ENCODE results near the gene VLDLR. TPM values are rescaled to one million over a fixed set of nuclear protein-coding genes. Genes with fewer than 3 reads are reported as not detected.

VLDLR gene
- total and polyA plus RNA-seq, 7 experiments from 2014 or later, result 0.07 to 8.1 TPM; not detected in 5

DNA sequence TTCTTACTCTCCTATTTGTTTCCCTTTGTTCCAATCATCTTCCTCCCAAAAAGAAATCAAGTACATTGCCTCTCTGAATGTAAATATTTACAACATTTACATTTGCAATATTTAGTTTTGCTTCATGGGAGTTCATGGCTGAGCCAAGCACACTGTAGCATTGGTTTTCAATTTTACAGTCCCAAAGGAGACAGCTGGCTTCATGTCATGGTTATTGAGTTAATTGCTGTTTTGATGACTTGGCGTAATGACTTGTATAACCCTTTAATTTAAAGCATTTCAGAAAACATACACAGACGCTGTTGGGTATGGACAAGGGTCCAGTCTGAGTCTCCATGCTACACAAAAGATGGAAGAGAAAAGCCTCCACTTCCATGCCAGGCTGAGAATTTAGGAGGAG is 25.6 kb upstream of the VLDLR start:
- no peaks in the 10 kb centered on the region for H3K4me1 Mint-ChIP-seq
- Histone ChIP-seq H3K27ac (ENCODE audit: low read depth, low read length) (no peak overlapping the region), H3K9me3 (ENCODE audit: control insufficient read depth in 2 of 3, low read length in 3 of 3) (peaks cover 0 to 15% (median 0%) of the 10 kb centered on the region in 3 experiments), H3K27me3 (ENCODE audit: control insufficient read depth in 2 of 2, insufficient read depth in 2 of 2, low read length in 2 of 2) (no peaks in the 10 kb centered on the region), H3K4me1 (ENCODE audit: control insufficient read depth in 2 of 2, insufficient read depth in 2 of 2, low read length in 2 of 2) (no peaks in the 10 kb centered on the region), H3K36me3 (ENCODE audit: control insufficient read depth in 2 of 3, insufficient read depth in 3 of 3, low read length in 3 of 3) (no peaks in the 10 kb centered on the region), H3K4me3 (ENCODE audit: low read length) (no peak overlapping the region)
- ChIA-PET CTCF (no interaction called here), POLR2A (no interaction called here)
- no peak overlapping the region for H3K27ac Mint-ChIP-seq
- intact Hi-C loops (cut with micrococcal nuclease), result no loop called here
- ATAC-seq (no peak), DNase-seq (no peak)
- peaks cover 11 to 38% (median 33%) of the 10 kb centered on the region in 5 donors for H3K27me3 Mint-ChIP-seq
- H3K4me3 Mint-ChIP-seq, result no peak overlapping the region
- H3K9me3 Mint-ChIP-seq, result peaks cover 2 to 23% (median 15%) of the 10 kb centered on the region in 11 donors
- H3K36me3 Mint-ChIP-seq, result peaks cover 0 to 8% (median 0%) of the 10 kb centered on the region in 5 donors

GRCh38 chr9:2597483-2597882 is 24.1 kb upstream of the VLDLR start:
- intact Hi-C loops (cut with micrococcal nuclease), result no loop called here
- H3K36me3 Mint-ChIP-seq, result no peaks in the 10 kb centered on the region
- ATAC-seq (no peak), DNase-seq (no peak)
- H3K27me3 Mint-ChIP-seq, result peaks cover 15 to 46% (median 37%) of the 10 kb centered on the region in 5 donors
- no peak overlapping the region for H3K4me3 ChIP-seq (ENCODE audit: low read length)
- no peak overlapping the region for H3K27ac Mint-ChIP-seq
- POLR2A ChIA-PET, result no interaction called here
- no peaks in the 10 kb centered on the region for H3K4me1 Mint-ChIP-seq
- H3K9me3 ChIP-seq (ENCODE audit: control insufficient read depth in 2 of 3, low read length in 3 of 3), result no peaks in the 10 kb centered on the region
- no peak overlapping the region for H3K27ac ChIP-seq (ENCODE audit: low read depth, low read length)
- no peaks in the 10 kb centered on the region for H3K4me1 ChIP-seq (ENCODE audit: control insufficient read depth in 2 of 2, insufficient read depth in 2 of 2, low read length in 2 of 2)
- CTCF ChIA-PET, result no interaction called here
- no peaks in the 10 kb centered on the region for H3K36me3 ChIP-seq (ENCODE audit: control insufficient read depth in 2 of 3, insufficient read depth in 3 of 3, low read length in 3 of 3)
- no peaks in the 10 kb centered on the region for H3K27me3 ChIP-seq (ENCODE audit: control insufficient read depth in 2 of 2, insufficient read depth in 2 of 2, low read length in 2 of 2)
- H3K9me3 Mint-ChIP-seq, result peaks cover 2 to 13% (median 10%) of the 10 kb centered on the region in 11 donors
- H3K4me3 Mint-ChIP-seq, result no peak overlapping the region

DNA sequence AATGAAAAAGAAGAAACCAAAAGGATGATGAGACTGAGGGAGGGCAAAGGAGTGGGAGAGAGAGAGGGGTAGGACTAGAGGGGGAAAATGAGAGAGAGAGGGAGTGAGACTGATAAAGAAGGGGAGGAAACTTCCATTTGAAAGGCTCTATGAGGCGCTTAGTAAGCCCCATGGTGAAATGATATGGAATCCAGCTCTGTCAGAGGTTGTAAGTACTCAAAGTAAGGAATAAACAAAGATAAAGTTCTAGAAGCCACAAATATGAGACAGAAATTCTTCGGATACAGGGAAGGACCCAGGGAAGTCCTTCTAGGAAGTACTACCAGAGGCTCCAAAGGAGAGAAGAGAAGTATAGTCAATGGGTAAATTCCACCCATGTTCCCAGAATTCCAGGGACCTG is 21.7 kb upstream of the VLDLR start:
- Histone ChIP-seq H3K9me3 (ENCODE audit: control insufficient read depth in 2 of 3, low read length in 3 of 3) (no peaks in the 10 kb centered on the region), H3K27me3 (ENCODE audit: control insufficient read depth in 2 of 2, insufficient read depth in 2 of 2, low read length in 2 of 2) (no peaks in the 10 kb centered on the region), H3K36me3 (ENCODE audit: control insufficient read depth in 2 of 3, insufficient read depth in 3 of 3, low read length in 3 of 3) (no peaks in the 10 kb centered on the region), H3K4me3 (ENCODE audit: low read length) (no peak overlapping the region), H3K4me1 (ENCODE audit: control insufficient read depth in 2 of 2, insufficient read depth in 2 of 2, low read length in 2 of 2) (no peaks in the 10 kb centered on the region), H3K27ac (ENCODE audit: low read depth, low read length) (no peak overlapping the region)
- no peaks in the 10 kb centered on the region for H3K4me1 Mint-ChIP-seq
- ChIA-PET POLR2A (no interaction called here), CTCF (no interaction called here)
- H3K4me3 Mint-ChIP-seq, result no peak overlapping the region
- H3K36me3 Mint-ChIP-seq, result no peaks in the 10 kb centered on the region
- H3K27me3 Mint-ChIP-seq, result peaks cover 22 to 44% (median 39%) of the 10 kb centered on the region in 5 donors
- intact Hi-C loops (cut with micrococcal nuclease), result no loop called here
- H3K27ac Mint-ChIP-seq, result no peak overlapping the region
- DNase-seq (no peak), ATAC-seq (no peak)
- peaks cover 0 to 4% (median 0%) of the 10 kb centered on the region in 11 donors for H3K9me3 Mint-ChIP-seq

- Mint-ChIP-seq H3K36me3 (no peaks in the 10 kb centered on the region), H3K4me3 (no peak overlapping the region), H3K4me1 (no peaks in the 10 kb centered on the region), H3K27ac (no peak overlapping the region), H3K9me3 (peaks cover 0 to 4% (median 0%) of the 10 kb centered on the region in 11 donors), H3K27me3 (peaks cover 22 to 44% (median 39%) of the 10 kb centered on the region in 5 donors)
- Histone ChIP-seq H3K36me3 (ENCODE audit: control insufficient read depth in 2 of 3, insufficient read depth in 3 of 3, low read length in 3 of 3) (no peaks in the 10 kb centered on the region), H3K9me3 (ENCODE audit: control insufficient read depth in 2 of 3, low read length in 3 of 3) (no peaks in the 10 kb centered on the region), H3K27me3 (ENCODE audit: control insufficient read depth in 2 of 2, insufficient read depth in 2 of 2, low read length in 2 of 2) (no peaks in the 10 kb centered on the region), H3K4me3 (ENCODE audit: low read length) (no peak overlapping the region), H3K27ac (ENCODE audit: low read depth, low read length) (no peak overlapping the region), H3K4me1 (ENCODE audit: control insufficient read depth in 2 of 2, insufficient read depth in 2 of 2, low read length in 2 of 2) (no peaks in the 10 kb centered on the region)
- intact Hi-C loops (cut with micrococcal nuclease), result no loop called here
- DNase-seq (no peak), ATAC-seq (no peak)
- ChIA-PET POLR2A (no interaction called here), CTCF (no interaction called here)
These were observed 21.3 kb upstream of the VLDLR start for GRCh38 chr9:2600307-2600706.

GRCh38 chr9:2601785-2602378 is 19.7 kb upstream of the VLDLR start:
- intact Hi-C loops (cut with micrococcal nuclease), result no loop called here
- Mint-ChIP-seq H3K27ac (no peak overlapping the region), H3K4me3 (no peak overlapping the region), H3K27me3 (peaks cover 20 to 40% (median 37%) of the 10 kb centered on the region in 5 donors), H3K36me3 (no peaks in the 10 kb centered on the region), H3K9me3 (peaks cover 0 to 4% (median 0%) of the 10 kb centered on the region in 11 donors), H3K4me1 (no peaks in the 10 kb centered on the region)
- DNase-seq, result no peak
- no peak overlapping the region for H3K4me3 ChIP-seq (ENCODE audit: low read length)
- no peaks in the 10 kb centered on the region for H3K4me1 ChIP-seq (ENCODE audit: control insufficient read depth in 2 of 2, insufficient read depth in 2 of 2, low read length in 2 of 2)
- ChIA-PET CTCF (no interaction called here), POLR2A (no interaction called here)
- H3K27me3 ChIP-seq (ENCODE audit: control insufficient read depth in 2 of 2, insufficient read depth in 2 of 2, low read length in 2 of 2), result no peaks in the 10 kb centered on the region
- H3K27ac ChIP-seq (ENCODE audit: low read depth, low read length), result no peak overlapping the region
- no peaks in the 10 kb centered on the region for H3K36me3 ChIP-seq (ENCODE audit: control insufficient read depth in 2 of 3, insufficient read depth in 3 of 3, low read length in 3 of 3)
- ATAC-seq, result no peak
- no peaks in the 10 kb centered on the region for H3K9me3 ChIP-seq (ENCODE audit: control insufficient read depth in 2 of 3, low read length in 3 of 3)

GRCh38 chr9:2602704-2603116 is 18.9 kb upstream of the VLDLR start:
- no peak overlapping the region for H3K27ac Mint-ChIP-seq
- no peaks in the 10 kb centered on the region for H3K36me3 Mint-ChIP-seq
- H3K4me1 Mint-ChIP-seq, result no peaks in the 10 kb centered on the region

DNA sequence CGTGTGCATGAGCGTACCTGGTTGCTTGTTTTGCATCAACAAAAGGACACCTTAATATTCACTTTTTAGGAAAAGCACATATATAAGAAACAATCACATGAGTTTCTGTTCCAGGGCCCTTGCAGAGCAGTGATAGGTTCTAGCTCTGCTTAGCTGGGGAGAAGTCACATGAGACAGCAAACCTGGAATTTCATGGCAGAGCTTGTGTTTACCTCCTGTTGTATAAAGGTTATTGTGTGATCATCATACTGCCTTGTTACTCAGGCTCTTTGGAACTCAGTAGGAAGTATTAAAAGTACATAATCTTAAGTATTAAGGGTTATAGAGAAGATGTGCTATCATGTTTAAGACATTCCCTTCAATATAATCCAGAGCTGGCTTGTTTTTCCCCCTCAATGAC is 18.0 kb upstream of the VLDLR start:
- intact Hi-C loops (cut with micrococcal nuclease), result no loop called here
- Mint-ChIP-seq H3K9me3 (peaks cover 0 to 4% (median 0%) of the 10 kb centered on the region in 11 donors), H3K27ac (no peak overlapping the region), H3K4me1 (no peaks in the 10 kb centered on the region), H3K27me3 (peaks cover 19 to 29% (median 28%) of the 10 kb centered on the region in 5 donors), H3K36me3 (no peaks in the 10 kb centered on the region), H3K4me3 (no peak overlapping the region)
- CTCF ChIA-PET, result no interaction called here
- Histone ChIP-seq H3K4me3 (ENCODE audit: low read length) (no peak overlapping the region), H3K4me1 (ENCODE audit: control insufficient read depth in 2 of 2, insufficient read depth in 2 of 2, low read length in 2 of 2) (no peaks in the 10 kb centered on the region), H3K36me3 (ENCODE audit: control insufficient read depth in 2 of 3, insufficient read depth in 3 of 3, low read length in 3 of 3) (no peaks in the 10 kb centered on the region), H3K27ac (ENCODE audit: low read depth, low read length) (no peak overlapping the region), H3K27me3 (ENCODE audit: control insufficient read depth in 2 of 2, insufficient read depth in 2 of 2, low read length in 2 of 2) (no peaks in the 10 kb centered on the region), H3K9me3 (ENCODE audit: control insufficient read depth in 2 of 3, low read length in 3 of 3) (no peaks in the 10 kb centered on the region)
- DNase-seq (no peak), ATAC-seq (no peak)
- POLR2A ChIA-PET, result no interaction called here

More at GRCh38 chr9:2602704-2603116, 18.9 kb upstream of the VLDLR start:
- intact Hi-C loops (cut with micrococcal nuclease), result no loop called here
- DNase-seq (no peak), ATAC-seq (no peak)
- peaks cover 0 to 4% (median 0%) of the 10 kb centered on the region in 11 donors for H3K9me3 Mint-ChIP-seq
- ChIA-PET POLR2A (no interaction called here), CTCF (no interaction called here)
- no peak overlapping the region for H3K27ac ChIP-seq (ENCODE audit: low read depth, low read length)
- H3K4me1 ChIP-seq (ENCODE audit: control insufficient read depth in 2 of 2, insufficient read depth in 2 of 2, low read length in 2 of 2), result no peaks in the 10 kb centered on the region
- H3K36me3 ChIP-seq (ENCODE audit: control insufficient read depth in 2 of 3, insufficient read depth in 3 of 3, low read length in 3 of 3), result no peaks in the 10 kb centered on the region
- H3K27me3 Mint-ChIP-seq, result peaks cover 18 to 38% (median 31%) of the 10 kb centered on the region in 5 donors
- H3K4me3 Mint-ChIP-seq, result no peak overlapping the region
- no peaks in the 10 kb centered on the region for H3K27me3 ChIP-seq (ENCODE audit: control insufficient read depth in 2 of 2, insufficient read depth in 2 of 2, low read length in 2 of 2)
- H3K4me3 ChIP-seq (ENCODE audit: low read length), result no peak overlapping the region
- H3K9me3 ChIP-seq (ENCODE audit: control insufficient read depth in 2 of 3, low read length in 3 of 3), result no peaks in the 10 kb centered on the region
